GM12874 (cell line): ENCODE measurements around the gene RAB39B.

Experiments used
- CTCF ChIP-seq: IDR thresholded peaks from 2 replicates; pipeline ENCODE4 v1.5.1; 2011; ENCODE audit warnings: low read depth, mild to moderate bottlenecking, control low read depth, low read length, moderate library complexity; ENCODE audit not compliant: insufficient read depth

The RAB39B gene

DNA sequence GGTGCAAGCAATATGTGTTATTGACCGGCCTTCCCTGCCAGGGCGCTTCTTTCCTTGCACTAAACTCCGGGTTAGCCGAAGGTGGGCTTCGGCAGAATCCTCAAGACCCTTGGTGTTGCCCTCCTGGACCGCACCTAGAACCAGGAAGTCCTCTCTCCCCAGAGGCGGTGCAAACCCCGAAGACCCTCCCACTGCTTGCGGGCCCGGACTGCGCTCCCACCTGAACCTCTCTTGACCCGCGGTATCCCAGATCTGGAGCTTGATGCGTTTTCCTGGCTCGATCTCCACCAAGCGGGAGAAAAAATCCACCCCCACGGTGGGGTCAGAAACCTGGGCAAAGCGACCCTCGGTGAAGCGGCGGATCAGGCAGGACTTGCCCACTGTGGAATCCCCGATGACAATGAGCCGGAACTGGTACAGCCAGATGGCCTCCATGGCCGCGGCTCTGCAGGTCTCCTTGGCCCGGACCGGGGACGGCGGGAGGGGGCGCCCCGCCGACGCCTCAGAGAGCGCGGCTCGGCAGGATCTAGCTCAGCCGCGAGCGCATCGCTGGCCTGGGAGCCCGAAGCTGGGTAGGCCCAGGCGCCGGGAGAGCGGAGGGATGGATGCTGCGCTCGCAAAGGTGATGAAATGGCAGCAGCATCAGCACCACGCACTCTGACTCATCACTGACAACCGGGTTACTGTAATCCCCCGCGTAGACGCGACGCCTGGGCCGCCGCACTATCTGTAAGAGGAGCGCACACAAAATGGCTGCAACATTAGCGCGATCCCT, at the start of gene RAB39B:
RAB39B (minus strand) TSS at position 638 of the 775 bp plus-strand sequence; CDS start at position 435, 203 bp downstream.
- TF ChIP-seq CTCF = no peak

DNA sequence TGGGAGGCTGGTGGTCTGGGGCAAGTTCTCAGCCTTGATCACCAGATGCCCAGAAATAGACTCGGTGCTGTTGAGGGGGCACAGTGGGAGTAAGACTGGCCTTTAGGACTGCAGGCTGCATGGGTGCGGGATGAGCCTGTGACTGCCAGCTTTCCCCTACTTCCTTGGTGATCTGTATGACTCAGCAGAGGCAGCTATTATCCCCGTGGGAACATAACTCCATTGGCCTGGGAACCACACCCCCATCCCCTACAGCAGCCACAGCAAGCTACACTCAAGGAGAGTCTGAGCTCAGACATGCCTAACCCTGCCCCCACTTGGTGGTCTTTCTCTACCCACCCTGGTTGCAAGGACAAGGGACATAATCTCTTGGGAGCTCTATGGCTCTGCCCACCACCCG, 49.5 kb upstream of the RAB39B start:
- no peak for TF ChIP-seq CTCF

- no peak for TF ChIP-seq CTCF
These were observed 29.5 kb upstream of the RAB39B start for GRCh38 chrX:155293771-155294170.

DNA sequence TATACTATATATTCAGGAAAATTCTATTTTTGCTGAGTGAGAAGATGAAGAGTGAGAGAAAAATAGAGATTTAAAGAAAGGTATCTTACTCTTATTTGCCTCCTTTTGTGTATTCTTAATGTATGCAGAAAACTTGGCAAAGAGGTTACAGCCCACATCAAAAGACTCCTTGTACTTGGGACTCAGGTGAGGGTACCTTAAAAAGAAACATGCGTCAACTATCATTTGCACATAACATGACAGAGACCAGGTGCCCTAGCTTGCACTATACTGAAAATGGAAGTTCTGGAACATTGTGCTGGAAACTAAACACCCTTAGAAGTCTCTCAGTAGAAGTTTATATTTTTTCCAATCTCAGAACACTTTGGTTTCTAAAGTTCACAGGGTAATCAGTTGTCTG, 15.6 kb upstream of the RAB39B start:
- no peak for TF ChIP-seq CTCF

DNA sequence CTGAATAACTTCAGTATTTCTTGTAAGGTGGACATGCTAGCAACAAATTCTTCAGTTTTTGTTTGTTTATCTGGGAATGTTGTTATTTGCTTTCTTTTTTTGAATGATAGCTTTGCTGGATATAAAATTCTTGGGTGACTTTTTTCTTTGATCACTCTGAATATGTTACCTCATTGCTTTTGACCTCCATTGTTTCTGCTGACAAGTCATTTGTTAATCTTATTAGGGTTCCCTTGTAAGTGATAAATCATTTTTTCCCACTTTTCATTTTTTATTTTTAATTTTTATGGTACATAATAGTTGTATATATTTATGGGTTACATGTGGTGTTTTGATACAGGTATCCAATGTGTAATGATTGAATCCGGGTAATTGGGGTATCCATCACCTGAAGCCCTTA, 6.7 kb upstream of the RAB39B start:
- no peak for TF ChIP-seq CTCF

DNA sequence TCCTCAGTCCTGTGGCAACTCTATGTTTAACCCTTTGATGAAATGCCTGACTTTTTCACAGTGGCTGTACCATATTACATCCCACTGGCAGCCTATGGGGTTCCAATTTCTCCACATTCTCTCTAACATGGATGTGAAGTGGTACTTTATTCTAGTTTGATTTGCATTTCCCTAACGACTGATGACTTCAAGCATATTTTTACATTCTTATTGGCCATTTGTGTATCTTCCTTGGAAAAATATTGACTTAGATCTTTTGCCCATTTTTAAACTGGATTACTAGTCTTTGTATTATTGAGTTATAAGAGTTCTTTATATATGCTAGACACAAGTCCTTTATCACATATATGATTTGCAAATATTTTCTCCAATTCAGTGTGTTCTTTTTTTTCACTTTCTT, 2.1 kb upstream of the RAB39B start:
- TF ChIP-seq CTCF = no peak

- TF ChIP-seq CTCF = no peak
These were observed 1.1 kb downstream of the RAB39B start for GRCh38 chrX:155262970-155263754.
